Skeletal muscle satellite cell (primary cell): Measurements from ENCODE around the gene SKOR1.

ENCODE experiments used
- H3K27me3 ChIP-seq: 2 replicates; pipeline ENCODE4 v1.7.0; 2013; ENCODE audit warnings: low read length; ENCODE audit not compliant: control insufficient read depth, insufficient read depth
- H3K36me3 ChIP-seq: 2 replicates; pipeline ENCODE4 v1.7.0; 2013; ENCODE audit warnings: mild to moderate bottlenecking, control low read depth, low read length; ENCODE audit not compliant: insufficient read depth
- H3K4me1 ChIP-seq: 2 replicates; pipeline ENCODE4 v1.7.0; 2013; ENCODE audit warnings: low read length; ENCODE audit not compliant: control insufficient read depth, insufficient read depth
- H3K4me2 ChIP-seq: 2 replicates; pipeline ENCODE4 v1.7.0; 2013; ENCODE audit warnings: mild to moderate bottlenecking, low read length
- H3K4me3 ChIP-seq: 2 replicates; pipeline ENCODE4 v1.7.0; 2013; ENCODE audit warnings: low read length
- H3K9ac ChIP-seq: 2 replicates; pipeline ENCODE4 v1.7.0; 2013; ENCODE audit warnings: mild to moderate bottlenecking, low read depth, low read length, moderate library complexity
- H3K9me3 ChIP-seq: replicated peaks from 2 replicates; pipeline ENCODE4 v1.7.0; 2013; ENCODE audit warnings: mild to moderate bottlenecking, control low read depth, low read length

The SKOR1 gene

GRCh38 chr15:67808821-67809220, 16.5 kb upstream of the SKOR1 start:
- Histone ChIP-seq H3K4me1 (no peaks in the 10 kb centered on the region), H3K9ac (no peak overlapping the region), H3K4me3 (no peak overlapping the region), H3K4me2 (no peak overlapping the region), H3K36me3 (no peaks in the 10 kb centered on the region), H3K27me3 (peaks cover 13% of the 10 kb centered on the region), H3K9me3 (no peaks in the 10 kb centered on the region)

- H3K4me1 ChIP-seq, result no peaks in the 10 kb centered on the region
- no peaks in the 10 kb centered on the region for H3K36me3 ChIP-seq
- H3K27me3 ChIP-seq, result peaks cover 13% of the 10 kb centered on the region
- H3K4me3 ChIP-seq, result no peak overlapping the region
- no peak overlapping the region for H3K4me2 ChIP-seq
- no peaks in the 10 kb centered on the region for H3K9me3 ChIP-seq
- no peak overlapping the region for H3K9ac ChIP-seq
These were observed 15.9 kb upstream of the SKOR1 start for GRCh38 chr15:67809441-67809840.

GRCh38 chr15:67809866-67810265, 15.4 kb upstream of the SKOR1 start:
- Histone ChIP-seq H3K9ac (no peak overlapping the region), H3K9me3 (no peaks in the 10 kb centered on the region), H3K4me2 (no peak overlapping the region), H3K4me1 (no peaks in the 10 kb centered on the region), H3K27me3 (peaks cover 13% of the 10 kb centered on the region), H3K36me3 (no peaks in the 10 kb centered on the region), H3K4me3 (no peak overlapping the region)

GRCh38 chr15:67812241-67812644, 13.1 kb upstream of the SKOR1 start:
- Histone ChIP-seq H3K27me3 (peaks cover 16% of the 10 kb centered on the region), H3K4me3 (no peak overlapping the region)

GRCh38 chr15:67813104-67813634, 12.1 kb upstream of the SKOR1 start:
- Histone ChIP-seq H3K4me2 (no peak overlapping the region), H3K4me3 (no peak overlapping the region), H3K27me3 (peaks cover 19% of the 10 kb centered on the region), H3K36me3 (no peaks in the 10 kb centered on the region), H3K9ac (no peak overlapping the region), H3K4me1 (no peaks in the 10 kb centered on the region), H3K9me3 (no peaks in the 10 kb centered on the region)

More at GRCh38 chr15:67812241-67812644, 13.1 kb upstream of the SKOR1 start:
- H3K9ac ChIP-seq, result no peak overlapping the region
- H3K4me1 ChIP-seq, result no peaks in the 10 kb centered on the region
- H3K4me2 ChIP-seq, result peak overlapping the region; percentile 11
- no peaks in the 10 kb centered on the region for H3K36me3 ChIP-seq
- H3K9me3 ChIP-seq, result no peaks in the 10 kb centered on the region

GRCh38 chr15:67815036-67815592, 10.2 kb upstream of the SKOR1 start:
- Histone ChIP-seq H3K9me3 (no peaks in the 10 kb centered on the region), H3K9ac (no peak overlapping the region), H3K27me3 (peaks cover 36% of the 10 kb centered on the region), H3K36me3 (no peaks in the 10 kb centered on the region), H3K4me2 (no peak overlapping the region), H3K4me3 (no peak overlapping the region), H3K4me1 (no peaks in the 10 kb centered on the region)

GRCh38 chr15:67816668-67817067, 8.6 kb upstream of the SKOR1 start:
- no peak overlapping the region for H3K4me2 ChIP-seq
- no peak overlapping the region for H3K9ac ChIP-seq
- no peaks in the 10 kb centered on the region for H3K4me1 ChIP-seq
- no peaks in the 10 kb centered on the region for H3K9me3 ChIP-seq
- H3K4me3 ChIP-seq, result no peak overlapping the region
- peaks cover 51% of the 10 kb centered on the region for H3K27me3 ChIP-seq
- H3K36me3 ChIP-seq, result no peaks in the 10 kb centered on the region

GRCh38 chr15:67818464-67818863, 6.8 kb upstream of the SKOR1 start:
- Histone ChIP-seq H3K9ac (no peak overlapping the region), H3K27me3 (peaks cover 57% of the 10 kb centered on the region), H3K9me3 (no peaks in the 10 kb centered on the region), H3K4me2 (no peak overlapping the region), H3K36me3 (no peaks in the 10 kb centered on the region), H3K4me3 (no peak overlapping the region), H3K4me1 (peaks cover 4% of the 10 kb centered on the region)

- Histone ChIP-seq H3K4me3 (no peak overlapping the region), H3K4me1 (peaks cover 4% of the 10 kb centered on the region), H3K4me2 (no peak overlapping the region), H3K27me3 (peaks cover 68% of the 10 kb centered on the region), H3K9me3 (no peaks in the 10 kb centered on the region), H3K9ac (no peak overlapping the region), H3K36me3 (no peaks in the 10 kb centered on the region)
These were observed 5.7 kb upstream of the SKOR1 start for GRCh38 chr15:67819636-67820035.

GRCh38 chr15:67820122-67820991, 5.0 kb upstream of the SKOR1 start:
- peaks cover 73% of the 10 kb centered on the region for H3K27me3 ChIP-seq
- H3K9ac ChIP-seq, result no peak overlapping the region
- peaks cover 5% of the 10 kb centered on the region for H3K4me1 ChIP-seq
- H3K4me3 ChIP-seq, result no peak overlapping the region
- H3K9me3 ChIP-seq, result no peaks in the 10 kb centered on the region
- no peaks in the 10 kb centered on the region for H3K36me3 ChIP-seq
- no peak overlapping the region for H3K4me2 ChIP-seq

- no peak overlapping the region for H3K4me3 ChIP-seq
- peaks cover 2% of the 10 kb centered on the region for H3K9me3 ChIP-seq
- no peaks in the 10 kb centered on the region for H3K36me3 ChIP-seq
- peaks cover 81% of the 10 kb centered on the region for H3K27me3 ChIP-seq
- no peak overlapping the region for H3K4me2 ChIP-seq
- peaks cover 10% of the 10 kb centered on the region for H3K4me1 ChIP-seq
- H3K9ac ChIP-seq, result no peak overlapping the region
These were observed 4.1 kb upstream of the SKOR1 start for GRCh38 chr15:67820992-67821783.
